ENCODE results near the gene CHCHD6.

- TF ChIP-seq POLR2A (IDR thresholded peaks at IDR 0.05) (no peak), CTCF (IDR thresholded peaks at IDR 0.05) (no peak)
Observed at GRCh38 chr3:126748701-126749546, 44.9 kb downstream of the CHCHD6 start.
